H1 (cell line): ENCODE measurements around the gene PRR35. TPM values are rescaled to one million over a fixed set of nuclear protein-coding genes. Genes with fewer than 3 reads are reported as not detected.

Source experiments
- CTCF ChIA-PET: fragments of 300-600 bp; sonication (Branson Sonifier 250); formaldehyde crosslinking; loops from one replicate; lab custom pipeline; 2021; ENCODE audit not compliant: partially characterized antibody; lab: Charles Lee
- POLR2A ChIA-PET: fragments of 300-600 bp; sonication (Branson Sonifier 250); formaldehyde crosslinking; loops from one replicate; lab custom pipeline; 2021; ENCODE audit warnings: inconsistent platforms; ENCODE audit not compliant: partially characterized antibody; lab: Charles Lee
- DNase-seq, 2 experiments: peaks; one replicate each; pipeline versions ENCODE4 v3.0.0 to v3.0.0-alpha.2; 2010 to 2022; ENCODE audit warnings: low spot score in 2 of 2, low read depth in 1 of 2, mixed read lengths in 1 of 2
- FAIRE-seq: peaks from 2 replicates; lab custom pipeline; 2011; peaks lifted over from hg19 to GRCh38; lab: Jason Lieb, UNC
- H2AFZ ChIP-seq: 2 replicates; pipeline ENCODE4 v1.8.1; 2012; ENCODE audit warnings: low read length, inconsistent platforms
- H2AK5ac ChIP-seq: 2 replicates; pipeline ENCODE4 v1.6.1; 2013; ENCODE audit warnings: low read depth, low read length
- H2BK120ac ChIP-seq: replicated peaks from 2 replicates; pipeline ENCODE3; 2013; ENCODE audit warnings: low read depth, low read length, inconsistent platforms
- H2BK12ac ChIP-seq: 2 replicates; pipeline ENCODE4 v1.6.1; 2013; ENCODE audit warnings: low read depth, low read length
- H2BK15ac ChIP-seq: 2 replicates; pipeline ENCODE4 v1.6.1; 2013; ENCODE audit warnings: low read length
- H2BK20ac ChIP-seq: 2 replicates; pipeline ENCODE4 v1.6.1; 2013; ENCODE audit warnings: low read length
- H2BK5ac ChIP-seq: 2 replicates; pipeline ENCODE4 v1.6.1; 2013; ENCODE audit warnings: low read depth, low read length
- H3K14ac ChIP-seq: 2 replicates; pipeline ENCODE4 v1.6.1; 2013; ENCODE audit warnings: inconsistent platforms; ENCODE audit not compliant: insufficient read length
- H3K18ac ChIP-seq: 2 replicates; pipeline ENCODE4 v1.6.1; 2013; ENCODE audit warnings: low read length; ENCODE audit errors: extremely low read depth
- H3K23ac ChIP-seq: 2 replicates; pipeline ENCODE4 v1.6.1; 2013; ENCODE audit warnings: inconsistent platforms; ENCODE audit not compliant: insufficient read length
- H3K23me2 ChIP-seq: 2 replicates; pipeline ENCODE4 v1.6.1; 2013; ENCODE audit warnings: low read depth, low read length
- H3K27ac ChIP-seq: 2 replicates; pipeline ENCODE4 v1.6.1; 2011; ENCODE audit warnings: low read depth, low read length, inconsistent platforms
- H3K27me3 ChIP-seq, 4 experiments: replicated peaks in 1 of 4; 1 replicate in 1 of 4; 2 replicates in 3 of 4; pipeline versions ENCODE4 v1.6.1 to v1.8.1; 2011 to 2013; ENCODE audit warnings: low read length in 3 of 4, mild to moderate bottlenecking in 3 of 4, inconsistent platforms in 2 of 4, mixed read lengths in 2 of 4, moderate library complexity in 1 of 4; ENCODE audit not compliant: control insufficient read depth in 3 of 4, insufficient read depth in 3 of 4; ENCODE audit errors: extremely low read depth in 1 of 4
- H3K36me3 ChIP-seq, 4 experiments: 2 replicates each; pipeline versions ENCODE4 v1.6.1 to v1.8.1; 2011 to 2013; ENCODE audit warnings: mild to moderate bottlenecking in 4 of 4, low read length in 3 of 4, moderate library complexity in 2 of 4, control low read depth in 1 of 4, inconsistent platforms in 1 of 4; ENCODE audit not compliant: insufficient read depth in 4 of 4, control insufficient read depth in 2 of 4
- H3K4ac ChIP-seq: replicated peaks from 2 replicates; pipeline ENCODE3; 2013; ENCODE audit warnings: low read length, low read depth, mixed read lengths, inconsistent platforms; ENCODE audit not compliant: insufficient read length
- H3K4me1 ChIP-seq, 4 experiments: replicated peaks in 1 of 4; 1 replicate in 1 of 4; 2 replicates in 3 of 4; pipeline versions ENCODE4 v1.6.1 to v1.8.1; 2011 to 2013; ENCODE audit warnings: low read length in 3 of 4, inconsistent platforms in 2 of 4, mixed read lengths in 1 of 4; ENCODE audit not compliant: insufficient read depth in 4 of 4, control insufficient read depth in 3 of 4
- H3K4me2 ChIP-seq, 2 experiments: 2 replicates each; pipeline versions ENCODE4 v1.6.1 to v1.8.1; 2011 to 2013; ENCODE audit warnings: low read depth in 2 of 2, low read length in 2 of 2, control low read depth in 1 of 2, inconsistent platforms in 1 of 2, mild to moderate bottlenecking in 1 of 2; ENCODE audit not compliant: insufficient read depth in 1 of 2
- H3K4me3 ChIP-seq, 4 experiments: fragments of 200-600, 300-600 bp in 1 of 4; sonication (generic), shearing (Covaris generic), sonication (Bioruptor Twin) in 1 of 4; 2 replicates each; pipeline versions ENCODE4 v1.5.1 to v1.8.1; 2011 to 2016; ENCODE audit warnings: low read length in 4 of 4, low read depth in 3 of 4, control low read depth in 2 of 4, inconsistent platforms in 2 of 4, mild to moderate bottlenecking in 2 of 4, mixed read lengths in 1 of 4, moderate library complexity in 1 of 4; ENCODE audit not compliant: insufficient read depth in 2 of 4; ENCODE audit errors: extremely low read depth in 1 of 4
- H3K56ac ChIP-seq: replicated peaks from 2 replicates; pipeline ENCODE3; 2013; ENCODE audit warnings: low read depth, mild to moderate bottlenecking, mixed read lengths, low read length, inconsistent platforms; ENCODE audit not compliant: insufficient read length
- H3K79me1 ChIP-seq: 2 replicates; pipeline ENCODE4 v1.6.1; 2013; ENCODE audit warnings: low read depth, low read length, control low read depth
- H3K79me2 ChIP-seq, 2 experiments: 2 replicates each; pipeline versions ENCODE4 v1.6.1 to v1.8.1; 2012 to 2013; ENCODE audit warnings: low read length in 2 of 2, mild to moderate bottlenecking in 2 of 2, inconsistent platforms in 1 of 2; ENCODE audit not compliant: insufficient read depth in 2 of 2, control insufficient read depth in 1 of 2
- H3K9ac ChIP-seq, 4 experiments: replicated peaks in 1 of 4; 1 replicate in 1 of 4; 2 replicates in 3 of 4; pipeline versions ENCODE4 v1.6.1 to v1.8.1; 2011 to 2013; ENCODE audit warnings: low read depth in 3 of 4, low read length in 3 of 4, control low read depth in 2 of 4, mild to moderate bottlenecking in 2 of 4, moderate library complexity in 2 of 4, inconsistent platforms in 1 of 4; ENCODE audit errors: extremely low read depth in 1 of 4
- H3K9me3 ChIP-seq, 2 experiments: 2 replicates each; pipeline versions ENCODE4 v1.6.1 to v1.8.1; 2012 to 2013; ENCODE audit warnings: mild to moderate bottlenecking in 2 of 2, moderate library complexity in 2 of 2, control low read depth in 1 of 2, inconsistent platforms in 1 of 2, low read depth in 1 of 2, low read length in 1 of 2, mixed read lengths in 1 of 2; ENCODE audit not compliant: insufficient read depth in 2 of 2
- H4K20me1 ChIP-seq, 2 experiments: replicated peaks in 1 of 2; 2 replicates each; pipeline versions ENCODE3 to v1.8.1; 2011 to 2013; ENCODE audit warnings: inconsistent platforms in 2 of 2, low read length in 2 of 2, mild to moderate bottlenecking in 1 of 2; ENCODE audit not compliant: insufficient read depth in 2 of 2, control insufficient read depth in 1 of 2
- H4K5ac ChIP-seq: 2 replicates; pipeline ENCODE4 v1.6.1; 2013; ENCODE audit warnings: low read length, low read depth, mixed read lengths, inconsistent platforms; ENCODE audit not compliant: insufficient read length
- H4K8ac ChIP-seq: 2 replicates; pipeline ENCODE4 v1.8.0; 2013; ENCODE audit warnings: mild to moderate bottlenecking, moderate library complexity, low read length, inconsistent platforms; ENCODE audit not compliant: insufficient read depth; ENCODE audit errors: extremely low read depth
- H4K91ac ChIP-seq: replicated peaks from 2 replicates; pipeline ENCODE3; 2013; ENCODE audit warnings: low read length, mixed read lengths, inconsistent platforms; ENCODE audit not compliant: insufficient read length
- CBX8 ChIP-seq: fragments of 300-800, 300-1000 bp; sonication (generic); IDR thresholded peaks from 2 replicates; pipeline ENCODE4 v1.7.1; 2016; ENCODE audit warnings: low read depth, low read length, borderline replicate concordance
- CEBPB ChIP-seq: IDR thresholded peaks from 2 replicates; pipeline ENCODE4 v1.6.1; 2012; ENCODE audit warnings: low read depth, low read length
- CHD1 ChIP-seq: IDR thresholded peaks from 2 replicates; pipeline ENCODE4 v1.6.1; 2012; ENCODE audit warnings: low read depth, low read length, improper control_type of control experiment
- CREB1 ChIP-seq: IDR thresholded peaks from 2 replicates; pipeline ENCODE4 v1.6.1; 2012; ENCODE audit warnings: inconsistent platforms
- GABPA ChIP-seq: IDR thresholded peaks from 2 replicates; pipeline ENCODE4 v1.6.1; 2011; ENCODE audit warnings: mild to moderate bottlenecking, low read length, moderate library complexity, borderline replicate concordance; ENCODE audit not compliant: insufficient read depth
- SP1 ChIP-seq: IDR thresholded peaks from 2 replicates; pipeline ENCODE4 v1.6.1; 2011; ENCODE audit warnings: low read depth, low read length
- SP4 ChIP-seq: IDR thresholded peaks from 2 replicates; pipeline ENCODE4 v1.6.1; 2012; ENCODE audit warnings: low read length, inconsistent platforms
- SRF ChIP-seq: IDR thresholded peaks from 2 replicates; pipeline ENCODE4 v1.6.1; 2011; ENCODE audit warnings: mild to moderate bottlenecking, low read depth, low read length, moderate library complexity
- WGBS, 2 experiments: shearing (Covaris generic) in 1 of 2; methylation state at CpG; one replicate each; pipeline versions ENCODE4 v1.1.6 to v1.1.7; 2013 to 2015; ENCODE audit warnings: low lambda C conversion rate in 2 of 2, mixed read lengths in 2 of 2, inconsistent platforms in 1 of 2, low coverage in 1 of 2, missing lambda C conversion rate in 1 of 2; ENCODE audit not compliant: insufficient replicate concordance in 2 of 2, insufficient coverage in 1 of 2, insufficient read length in 1 of 2; ENCODE audit errors: extremely low coverage in 1 of 2, missing lambda C conversion rate in 1 of 2; 5-methylcytosine and 5-hydroxymethylcytosine counted together
- polyA plus RNA-seq, 7 experiments: library from polyadenylated mRNA; depleted of rRNA in 3 of 7; stranded (reverse) in 5 of 7; unstranded in 2 of 7; fragments of >200 nt in 5 of 7; fragments of 200-250 nt in 2 of 7; gene quantifications; 1 replicate in 5 of 7; 2 replicates in 1 of 7; 4 replicates in 1 of 7; pipeline versions ENCODE4 v1.2.1 to v1.2.3, GENCODE V29; 2011 to 2013; ENCODE audit warnings: missing spikeins in 2 of 7, mixed read lengths in 2 of 7
- total RNA-seq: library from RNA; stranded (reverse); fragmentation: NEBNext Ultra II Directional; extraction: Animal tissue kit (Norgen Biotek cat#: 25700); gene quantifications from 2 replicates; pipeline ENCODE4 v1.2.1, GENCODE V29; 2021
- TF ChIP-seq, protein P1 (sequence below): IDR thresholded peaks from 2 replicates; pipeline ENCODE4 v1.6.1; 2011; ENCODE audit warnings: low read depth, mild to moderate bottlenecking, low read length; ENCODE audit not compliant: insufficient read depth

The PRR35 gene
- total and polyA plus RNA-seq, 2 of the 8 experiments (the other 6 are each of a cell fraction or from before 2014, with no cell fraction given): 0.38 to 0.50 TPM

DNA sequence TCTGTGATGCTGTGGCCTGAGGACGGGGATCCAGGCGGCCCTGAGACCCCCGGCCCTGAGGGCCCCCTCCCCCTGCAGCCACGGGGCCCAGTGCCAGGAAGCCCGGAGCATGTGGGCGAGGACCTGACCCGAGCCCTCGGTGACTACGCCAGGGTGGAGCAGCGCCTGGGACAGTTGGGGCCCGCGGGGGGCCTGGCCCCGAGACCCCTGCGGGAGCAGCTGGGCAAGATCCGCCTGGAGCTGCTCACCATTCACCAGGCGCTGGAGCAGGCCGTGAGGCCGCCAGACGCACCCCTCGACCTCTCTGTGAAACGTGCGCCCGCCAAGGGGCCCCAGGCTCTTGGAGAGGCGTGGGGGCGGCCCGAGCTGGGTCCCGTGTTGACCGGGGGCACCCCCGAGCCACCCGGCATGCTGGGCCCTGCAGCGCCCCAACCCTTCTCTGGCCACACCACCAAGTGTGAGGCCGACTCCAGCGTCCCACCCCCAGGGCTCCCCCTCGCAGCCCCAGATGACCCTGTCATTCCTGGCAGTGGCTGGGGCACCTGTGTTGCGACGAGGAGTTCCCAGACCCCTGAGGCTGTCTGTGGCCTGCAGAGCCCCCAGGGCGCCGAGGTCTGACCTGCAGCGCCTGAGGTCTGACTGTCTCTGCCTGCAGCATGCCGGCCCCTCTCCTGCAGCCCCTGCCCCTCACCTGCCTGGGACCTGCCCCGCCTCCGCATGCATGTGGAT is 4.7 kb downstream of the PRR35 start:
- Histone ChIP-seq H3K4me1 (peaks cover 0 to 28% (median 12%) of the 10 kb centered on the region in 4 experiments; a peak in 5 of 7 replicates), H3K4me3 (no peak overlapping the region), H4K8ac (no peak overlapping the region), H3K4me2 (no peak overlapping the region), H2AFZ (no peak overlapping the region), H3K56ac (no peak overlapping the region), H3K79me2 (no peaks in the 10 kb centered on the region), H2BK120ac (no peak overlapping the region), H2BK12ac (0 out of 2 replicates have a peak overlapping the region, but pooled peaks have one; percentile 39), H3K36me3 (no peaks in the 10 kb centered on the region; a peak in 1 of 8 replicates), H3K14ac (no peak overlapping the region), H2BK15ac (no peak overlapping the region; the same call in 1 of the 2 replicates), H2BK20ac (no peak overlapping the region), H3K79me1 (no peaks in the 10 kb centered on the region), H3K23me2 (peaks cover 11% of the 10 kb centered on the region), H4K20me1 (peaks cover 0 to 3% of the 10 kb centered on the region in 2 experiments), H3K9ac (no peak overlapping the region; a peak in 1 of 7 replicates), H2AK5ac (no peak overlapping the region), H3K4ac (no peak overlapping the region), H3K18ac (no peak overlapping the region), H3K27me3 (peaks cover 17 to 19% (median 18%) of the 10 kb centered on the region in 4 experiments; a peak in 6 of 7 replicates), H3K27ac (no peak overlapping the region), H3K9me3 (no peaks in the 10 kb centered on the region)
- CTCF ChIA-PET: interaction anchor here (0.6 to 1.8 kb wide), 4 partner anchors 9 to 1335 kb away, joined by 4 to 6 read pairs (median 4); no protein-coding TSS in a partner anchor
- DNase-seq (no peak), FAIRE-seq (no peak)
- 90% methylated on average over 26 of the region's 42 CpGs; no CpG with 5 or more reads in 1 of the 2 experiments for WGBS, 2 experiments
- TF ChIP-seq SP4 (no peak), CEBPB (no peak), SRF (no peak), CBX8 (no peak), SP1 (no peak), GABPA (no peak), CHD1 (no peak), CREB1 (no peak)
- TF ChIP-seq, protein P1, sequence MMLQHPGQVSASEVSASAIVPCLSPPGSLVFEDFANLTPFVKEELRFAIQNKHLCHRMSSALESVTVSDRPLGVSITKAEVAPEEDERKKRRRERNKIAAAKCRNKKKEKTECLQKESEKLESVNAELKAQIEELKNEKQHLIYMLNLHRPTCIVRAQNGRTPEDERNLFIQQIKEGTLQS: no peak
- TF ChIP-seq, all 59 proteins: peak for 0
- no peak overlapping the region for H4K91ac ChIP-seq
- POLR2A ChIA-PET: interaction anchor here (1.1 to 7.9 kb wide), 3 partner anchors 11 to 17 kb away, joined by 4 to 58 read pairs (median 4); no protein-coding TSS in a partner anchor
- H2BK5ac ChIP-seq: no peak overlapping the region; the same call in 1 of the 2 replicates
- H3K23ac ChIP-seq: no peak overlapping the region
- no peak overlapping the region for H4K5ac ChIP-seq
